HG02759 (cell line): ENCODE measurements around the gene NPAS2.

ENCODE experiments used
- ATAC-seq: cut with Tn5 transposase; IDR thresholded peaks from one replicate; pipeline ENCODE4 v1.9.1; 2021; ENCODE audit warnings: mild to moderate bottlenecking, moderate library complexity; ENCODE audit not compliant: unreplicated experiment

Gene NPAS2

GRCh38 chr2:100983684-100984310, 163.9 kb downstream of the NPAS2 start:
- no peak for ATAC-seq

DNA sequence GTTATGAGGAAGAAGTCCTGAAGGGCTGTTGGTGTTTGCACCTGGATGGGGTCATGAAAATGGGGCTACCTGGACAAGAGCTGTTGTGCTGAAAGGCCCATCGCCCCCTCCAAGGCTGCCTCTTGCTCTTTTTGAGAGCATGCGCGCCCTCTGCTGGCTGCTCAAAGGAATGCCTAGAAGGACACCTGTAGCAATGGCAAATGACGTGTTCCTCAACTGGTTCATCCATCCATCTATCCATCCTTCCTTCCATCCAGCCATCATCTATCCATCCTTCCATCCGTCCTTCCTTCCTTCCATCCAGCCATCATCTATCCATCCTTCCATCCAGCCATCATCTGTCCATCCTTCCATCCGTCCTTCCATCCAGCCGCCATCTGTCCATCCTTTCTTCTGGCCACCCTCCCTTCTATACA, 165.0 kb downstream of the NPAS2 start:
- peak; percentile 75 for ATAC-seq

GRCh38 chr2:100986157-100986556, 166.2 kb downstream of the NPAS2 start:
- no peak for ATAC-seq

DNA sequence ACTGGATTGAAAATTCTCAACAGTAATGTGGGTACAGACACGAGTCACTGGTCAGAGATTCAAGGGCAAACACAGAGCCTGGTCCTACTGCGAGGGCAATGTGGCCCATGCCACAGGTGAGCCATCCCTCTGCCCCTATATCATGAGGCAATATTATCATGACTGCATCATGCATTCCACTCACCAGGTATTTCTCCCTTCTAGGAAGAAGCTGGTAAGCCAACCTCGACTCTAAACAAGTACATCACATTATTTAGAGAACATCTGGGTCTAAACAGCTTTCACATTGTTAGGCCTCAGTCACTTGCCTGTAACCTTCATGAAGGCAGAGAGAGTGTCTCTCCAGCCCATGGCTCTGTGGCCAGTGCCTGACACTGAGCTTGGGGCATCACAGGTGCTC, 167.6 kb downstream of the NPAS2 start:
- ATAC-seq: no peak

DNA sequence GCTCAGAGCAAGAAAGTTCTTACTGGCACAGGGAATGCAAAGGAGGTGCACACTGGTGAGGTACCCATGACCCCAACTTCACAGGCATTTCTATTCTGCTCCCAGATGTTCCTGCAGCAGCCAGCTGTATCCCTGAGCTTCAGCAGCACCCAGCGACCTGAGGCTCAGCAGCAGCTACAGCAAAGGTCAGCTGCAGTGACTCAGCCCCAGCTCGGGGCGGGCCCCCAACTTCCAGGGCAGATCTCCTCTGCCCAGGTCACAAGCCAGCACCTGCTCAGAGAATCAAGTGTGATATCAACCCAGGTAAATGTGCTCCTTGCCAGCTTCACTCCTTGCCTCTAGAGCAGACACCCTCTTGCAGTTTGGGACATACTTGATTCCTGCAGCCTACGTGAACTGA, 168.0 kb downstream of the NPAS2 start:
- no peak for ATAC-seq

DNA sequence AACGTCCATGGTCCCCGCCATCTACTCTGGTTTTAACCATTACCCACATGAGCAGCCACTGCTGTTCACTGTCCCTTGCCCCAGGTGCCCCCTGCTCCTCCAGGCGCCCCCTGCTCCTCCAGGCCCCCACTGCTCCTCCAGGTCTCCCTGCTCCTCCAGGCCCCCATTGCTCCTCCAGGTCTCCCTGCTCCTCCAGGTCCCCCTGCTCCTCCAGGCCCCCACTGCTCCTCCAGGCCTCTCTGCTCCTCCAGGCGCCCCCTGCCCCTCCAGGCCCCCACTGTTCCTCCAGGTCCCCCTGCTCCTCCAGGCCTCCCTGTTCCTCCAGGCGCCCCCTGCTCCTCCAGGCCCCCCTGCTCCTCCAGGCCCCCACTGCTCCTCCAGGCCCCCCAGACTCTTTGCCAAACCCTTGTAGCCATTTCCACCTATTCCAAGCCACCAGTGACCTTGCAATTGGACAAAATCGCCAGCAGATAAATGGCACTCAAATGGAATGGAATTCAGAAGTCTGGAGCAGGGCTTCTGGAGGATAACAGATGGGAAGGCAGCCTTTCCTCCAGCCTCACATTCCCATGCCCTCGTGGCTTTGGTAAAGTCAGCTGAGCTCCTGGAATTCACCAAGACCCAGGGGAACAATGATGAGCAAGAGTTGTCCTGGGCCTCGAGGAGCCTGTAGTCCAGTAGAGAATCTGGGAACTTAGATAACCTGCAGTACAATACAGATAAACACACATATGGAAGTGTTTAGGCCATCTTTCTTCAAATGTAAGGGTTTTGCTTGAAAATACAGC, 168.9 kb downstream of the NPAS2 start:
- no peak for ATAC-seq

- ATAC-seq: no peak
Measured at GRCh38 chr2:100989666-100990065, 169.7 kb downstream of the NPAS2 start.

- no peak for ATAC-seq
Measured at GRCh38 chr2:100990166-100990565, 170.2 kb downstream of the NPAS2 start.

DNA sequence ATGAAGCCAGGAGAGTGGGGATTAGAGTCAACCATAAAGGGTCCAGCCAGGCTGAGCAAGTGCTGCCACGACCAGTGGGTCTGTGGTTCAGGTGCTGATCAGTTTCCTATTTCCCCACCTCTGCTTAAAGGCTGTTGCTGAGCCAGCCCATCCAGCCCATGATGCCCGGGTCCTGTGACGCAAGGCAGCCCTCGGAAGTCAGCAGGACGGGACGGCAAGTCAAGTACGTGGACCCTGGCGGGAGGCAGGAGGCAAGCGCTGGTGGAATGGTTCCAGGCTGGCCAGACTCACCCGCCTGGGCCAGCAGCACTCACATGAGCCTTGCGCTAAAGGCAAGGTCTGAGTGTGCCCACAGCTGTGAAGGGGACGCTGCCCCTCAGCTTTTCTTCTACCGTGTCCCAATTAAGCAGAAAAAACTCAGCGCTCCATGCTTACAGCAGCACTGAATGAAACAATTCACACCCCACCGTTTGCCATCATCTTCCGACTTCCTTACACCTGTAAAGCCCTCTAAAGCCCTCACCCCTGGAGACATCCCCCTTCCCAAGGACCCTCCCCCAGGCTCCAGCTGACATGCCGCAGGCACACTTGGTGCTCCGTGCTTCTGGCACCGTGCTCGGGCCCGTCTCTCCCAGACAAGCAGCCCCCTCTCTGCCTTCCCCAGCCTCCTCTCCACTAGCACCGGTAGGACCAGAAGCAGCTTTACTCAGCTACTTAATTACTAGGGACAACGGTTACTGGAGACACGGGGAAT, 170.9 kb downstream of the NPAS2 start:
- ATAC-seq: no peak

- no peak for ATAC-seq
Measured at GRCh38 chr2:100991404-100991773, 171.4 kb downstream of the NPAS2 start.

- ATAC-seq: no peak
Measured at GRCh38 chr2:100992262-100992661, 172.3 kb downstream of the NPAS2 start.

- no peak for ATAC-seq
Measured at GRCh38 chr2:100993294-100993693, 173.4 kb downstream of the NPAS2 start.

- no peak for ATAC-seq
Measured at GRCh38 chr2:100995309-100996075, 175.6 kb downstream of the NPAS2 start.

DNA sequence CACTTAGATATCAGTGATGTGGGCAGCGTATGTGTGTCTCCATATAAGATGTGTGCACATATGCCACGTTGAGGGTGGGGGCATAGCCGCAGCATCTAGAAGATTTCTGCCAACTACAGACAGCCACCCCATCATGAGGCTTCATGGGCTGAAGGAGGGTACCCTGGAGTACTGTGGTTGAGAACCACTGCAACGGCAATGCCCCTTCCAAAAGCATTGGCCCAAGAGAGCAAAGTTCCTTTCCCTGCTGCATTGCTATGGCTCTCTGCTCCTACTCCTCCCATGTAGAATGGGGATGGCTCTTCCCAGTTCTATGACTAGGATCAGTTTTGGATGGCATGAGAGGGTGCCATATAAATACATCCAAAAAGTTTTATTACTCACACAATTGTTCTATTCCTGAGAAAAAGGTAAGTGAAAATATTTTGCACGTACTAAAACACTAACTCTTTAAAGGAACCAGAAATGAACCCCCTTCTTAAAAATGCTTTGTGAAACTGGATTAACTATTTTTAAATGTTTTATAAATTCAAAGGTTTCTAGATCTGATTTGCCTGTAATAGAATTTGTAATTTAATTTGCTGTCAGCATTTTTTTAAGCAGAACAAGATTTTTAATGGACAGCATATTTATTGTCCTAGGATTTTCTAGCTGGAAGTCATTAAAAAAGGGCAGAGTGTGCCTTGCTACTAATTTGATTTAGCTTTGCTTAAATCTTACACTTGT, 177.7 kb downstream of the NPAS2 start:
- no peak for ATAC-seq

- no peak for ATAC-seq
Measured at GRCh38 chr2:100998235-100998573, 178.3 kb downstream of the NPAS2 start.

DNA sequence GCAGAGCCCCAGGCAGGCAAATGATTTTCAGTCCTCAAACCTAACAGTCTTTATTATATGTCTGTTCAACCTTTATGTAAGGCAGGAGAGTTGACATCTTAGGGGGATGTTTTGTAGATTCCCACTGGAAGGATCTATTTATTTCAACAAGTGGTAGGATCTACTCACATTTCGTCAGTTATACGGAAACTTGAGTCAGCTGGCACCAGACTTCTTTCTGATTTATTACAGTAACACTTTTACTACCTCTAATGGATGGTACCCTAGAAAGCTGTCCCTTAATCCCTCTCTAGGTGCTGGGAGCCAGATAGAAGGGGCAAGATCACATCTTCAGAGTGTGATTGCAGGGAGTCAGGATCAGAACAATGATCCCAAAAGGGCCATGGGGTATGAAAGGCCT, 180.1 kb downstream of the NPAS2 start:
- ATAC-seq: no peak

- peak; percentile 97 for ATAC-seq
Measured at GRCh38 chr2:101001691-101002561, 182.0 kb downstream of the NPAS2 start, which contains the start of gene RPL31. Gene RPL31 (plus strand): TSS chr2:101002289. CDS start chr2:101002702, 413 bp downstream.

DNA sequence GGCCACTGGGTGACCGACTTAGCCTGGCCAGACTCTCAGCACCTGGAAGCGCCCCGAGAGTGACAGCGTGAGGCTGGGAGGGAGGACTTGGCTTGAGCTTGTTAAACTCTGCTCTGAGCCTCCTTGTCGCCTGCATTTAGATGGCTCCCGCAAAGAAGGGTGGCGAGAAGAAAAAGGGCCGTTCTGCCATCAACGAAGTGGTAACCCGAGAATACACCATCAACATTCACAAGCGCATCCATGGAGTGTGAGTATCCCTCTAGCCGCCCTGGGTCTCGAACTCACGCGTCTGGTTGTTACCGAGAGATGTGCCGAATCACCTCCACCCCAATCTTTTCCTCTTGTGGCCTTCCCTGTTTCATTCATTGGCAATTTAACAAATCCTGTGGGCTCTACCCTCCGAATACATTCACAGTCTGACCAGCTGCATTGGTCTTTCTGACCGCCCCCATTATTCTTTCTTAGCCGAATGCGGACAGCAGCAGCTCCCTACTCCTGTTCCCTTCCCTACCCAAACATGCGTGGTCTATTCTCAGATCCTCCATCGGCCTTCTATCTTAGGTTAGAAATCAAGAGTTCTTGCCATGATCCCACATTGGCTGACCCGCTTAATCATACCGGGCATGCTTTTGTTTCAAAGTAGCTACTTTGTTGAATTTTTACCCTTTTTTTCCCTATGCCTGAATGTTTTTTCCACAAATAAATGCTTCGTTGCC, 182.8 kb downstream of the NPAS2 start:
- ATAC-seq: peak; percentile 7

DNA sequence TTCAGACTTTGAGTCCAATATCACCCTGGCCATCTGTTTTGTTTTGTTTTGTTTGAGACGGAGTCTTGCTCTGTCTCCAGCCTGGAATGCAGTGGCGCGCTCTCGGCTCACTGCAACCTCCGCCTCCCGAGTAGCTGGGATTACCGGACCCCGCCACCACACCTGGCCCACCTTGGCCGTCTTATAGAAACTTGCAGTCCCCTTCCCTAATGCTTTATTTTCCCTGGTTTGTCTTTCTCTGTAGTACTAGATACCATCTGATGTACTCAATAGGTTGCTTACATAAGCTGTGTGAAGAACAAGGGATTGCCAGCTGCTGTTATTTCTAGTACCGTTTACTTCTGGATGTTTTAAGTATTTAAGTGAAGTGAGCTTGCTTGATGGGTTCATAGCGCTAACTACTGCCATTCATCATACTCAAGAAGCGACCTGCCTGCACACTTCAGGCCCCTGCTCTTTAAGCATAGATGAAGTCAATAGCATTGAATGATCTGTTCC, 183.4 kb downstream of the NPAS2 start:
- ATAC-seq: no peak
